Naive thymus-derived CD8-positive, alpha-beta T cell (primary cell): ENCODE results near the gene WDPCP. TPM values are rescaled to one million over a fixed set of nuclear protein-coding genes. Genes with fewer than 3 reads are reported as not detected.
"Not testable (repeated sequence)": the region's sequence is repeated elsewhere in the genome, so short reads cannot be mapped to it uniquely, and the experiment has no call there.

ENCODE experiments used
- ATAC-seq, 2 donors: fragments of 150-1000 bp; cut with Tn5 transposase in 1 of 2; sonication (Bioruptor Pico), chemical (Tn5 transposase) in 1 of 2; 1 replicate in 1 of 2; 2 replicates in 1 of 2; pipeline ENCODE4 v1.10.0; 2021; ENCODE audit warnings: mild to moderate bottlenecking in 2 of 2, moderate library complexity in 2 of 2
- POLR2A ChIA-PET: fragments of 350-600 bp; sonication (Branson Sonifier 250); formaldehyde crosslinking; loops from one replicate; lab custom pipeline; 2021; ENCODE audit warnings: antibody characterized with exemption; lab: Charles Lee
- DNase-seq, 10 donors: peaks; one replicate each; pipeline versions ENCODE4 v3.0.0 to v3.0.0-alpha.2; 2020 to 2022
- H3K27ac Mint-ChIP-seq, 10 donors: one replicate each; pipeline ENCODE4 v1.8.0; 2020 to 2022; ENCODE audit warnings: mild to moderate bottlenecking in 10 of 10, mixed read lengths in 10 of 10, moderate library complexity in 4 of 10, inconsistent platforms in 1 of 10
- H3K27me3 Mint-ChIP-seq, 5 donors: one replicate each; pipeline ENCODE4 v1.8.0; 2021 to 2022; ENCODE audit warnings: mixed read lengths in 5 of 5
- H3K36me3 Mint-ChIP-seq, 3 donors: one replicate each; pipeline ENCODE4 v1.8.0; 2020 to 2022; ENCODE audit warnings: mixed read lengths in 3 of 3, mild to moderate bottlenecking in 2 of 3, inconsistent platforms in 1 of 3
- H3K4me1 Mint-ChIP-seq, 4 donors: one replicate each; pipeline ENCODE4 v1.8.0; 2021 to 2022; ENCODE audit warnings: mixed read lengths in 4 of 4
- H3K4me3 Mint-ChIP-seq, 10 donors: one replicate each; pipeline ENCODE4 v1.8.0; 2020 to 2022; ENCODE audit warnings: mild to moderate bottlenecking in 10 of 10, mixed read lengths in 10 of 10, moderate library complexity in 6 of 10, inconsistent platforms in 1 of 10
- H3K9me3 Mint-ChIP-seq, 9 donors: one replicate each; pipeline ENCODE4 v1.8.0; 2020 to 2022; ENCODE audit warnings: mixed read lengths in 9 of 9, mild to moderate bottlenecking in 3 of 9, inconsistent platforms in 1 of 9, moderate library complexity in 1 of 9
- polyA plus RNA-seq, 3 donors: library from polyadenylated mRNA; unstranded; fragments of 300-500 nt; fragmentation: Illumina TruSeq; gene quantifications; one replicate each; pipeline ENCODE4 v1.2.3, GENCODE V29; 2021
- total RNA-seq, 8 experiments: library from RNA in 2 of 8; stranded (reverse) in 2 of 8; gene quantifications; one replicate each; pipeline ENCODE4 v1.2.3 and lab custom pipeline; 2021 to 2026

WDPCP gene
- total and polyA plus RNA-seq, 5 experiments from 2014 or later = 3.5 to 14.7 (median 7.9) TPM

DNA sequence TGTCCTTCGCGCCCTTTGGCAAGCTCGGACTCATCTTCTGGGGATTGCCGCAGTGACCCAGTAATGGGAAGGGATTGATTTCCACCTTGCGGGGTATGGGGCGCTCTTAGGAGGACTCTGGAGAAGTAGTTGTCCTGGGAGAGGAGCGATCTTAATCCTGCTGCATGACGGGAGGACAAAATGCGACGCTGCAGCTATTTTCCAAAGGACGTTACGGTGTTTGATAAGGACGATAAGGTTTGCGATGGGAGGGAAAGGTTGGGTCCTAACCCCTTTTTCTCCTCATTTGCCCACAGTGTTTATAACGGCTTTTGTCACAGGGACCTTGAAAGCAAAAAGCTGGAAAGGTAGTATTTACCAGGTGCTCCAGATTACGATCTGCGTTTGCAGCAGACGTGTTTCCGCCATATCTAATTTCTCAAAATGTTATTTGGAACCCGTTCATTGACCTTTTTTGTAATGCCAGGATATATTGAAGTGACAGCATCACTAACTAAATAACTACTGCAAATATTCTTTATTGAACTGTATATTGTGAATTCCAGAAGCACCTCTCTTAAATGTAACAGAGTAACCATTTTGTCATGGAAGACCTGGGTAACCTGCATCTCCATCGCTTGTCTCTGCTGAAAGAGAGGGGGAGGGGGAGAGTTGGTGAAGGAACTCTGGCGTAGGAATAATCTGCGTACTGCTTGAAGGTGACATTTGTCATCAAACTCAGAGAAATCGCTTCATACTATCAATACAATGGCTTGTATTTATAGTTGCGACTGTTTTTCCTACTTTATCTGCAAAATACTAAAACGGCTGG, 1.1 kb upstream of the WDPCP start:
- Mint-ChIP-seq H3K27me3 (no peaks in the 10 kb centered on the region), H3K9me3 (no peaks in the 10 kb centered on the region), H3K4me1 (peaks cover 22 to 59% (median 51%) of the 10 kb centered on the region in 4 donors), H3K36me3 (peaks cover 0 to 24% (median 3%) of the 10 kb centered on the region in 3 donors), H3K4me3 (peak overlapping the region; percentile 91 to 98 (median 94)), H3K27ac (peak overlapping the region; percentile 93 to 99 (median 96))
- ATAC-seq = no peak
- POLR2A ChIA-PET = interaction anchor here (0.7 to 1.8 kb wide), 7 partner anchors 11 to 1825 kb away, joined by 3 to 23 read pairs (median 4); partner anchors contain the start of genes ACTR2, RAB1A and UGP2
- DNase-seq = no peak

DNA sequence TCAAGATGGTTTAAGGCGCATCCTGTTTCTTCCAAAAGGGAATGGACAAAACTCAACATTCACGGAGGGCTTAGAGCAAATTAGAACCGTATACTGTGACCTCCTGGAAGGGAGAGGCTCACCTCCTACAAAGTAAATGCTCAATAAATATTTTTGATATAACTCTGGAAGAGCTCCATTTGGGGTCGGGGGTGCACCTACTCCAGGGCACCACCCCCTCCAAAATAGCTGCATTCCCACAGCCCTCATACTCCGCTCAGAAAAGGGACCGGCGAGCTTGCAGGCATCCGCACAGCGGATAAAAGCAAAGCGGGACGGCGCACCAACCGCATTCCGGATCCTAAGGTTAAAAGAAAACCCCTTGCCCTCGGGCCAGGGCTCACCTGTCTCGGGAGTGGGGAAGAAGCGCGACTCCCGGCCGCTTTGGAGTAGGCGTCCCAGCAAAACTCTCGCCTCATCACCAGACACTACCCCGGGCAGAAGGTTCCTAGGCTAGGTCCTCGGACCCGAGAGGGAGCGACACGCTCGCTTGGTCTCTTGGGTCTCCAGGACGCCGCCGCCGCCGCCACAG, 378 bp downstream of the WDPCP start:
- peak overlapping the region; percentile 93 to 99 (median 96) for H3K27ac Mint-ChIP-seq
- no peaks in the 10 kb centered on the region for H3K27me3 Mint-ChIP-seq
- ATAC-seq = no peak
- POLR2A ChIA-PET = interaction anchor here (0.6 to 1.8 kb wide), 8 partner anchors 10 to 1824 kb away, joined by 3 to 23 read pairs (median 4); partner anchors contain the start of genes ACTR2 and UGP2
- H3K4me3 Mint-ChIP-seq = peak overlapping the region; percentile 91 to 98 (median 94)
- no peaks in the 10 kb centered on the region for H3K9me3 Mint-ChIP-seq
- H3K36me3 Mint-ChIP-seq = peaks cover 0 to 10% (median 3%) of the 10 kb centered on the region in 3 donors
- H3K4me1 Mint-ChIP-seq = peaks cover 22 to 52% (median 46%) of the 10 kb centered on the region in 4 donors
- DNase-seq = peak in 1 of 10 donors; percentile 2

DNA sequence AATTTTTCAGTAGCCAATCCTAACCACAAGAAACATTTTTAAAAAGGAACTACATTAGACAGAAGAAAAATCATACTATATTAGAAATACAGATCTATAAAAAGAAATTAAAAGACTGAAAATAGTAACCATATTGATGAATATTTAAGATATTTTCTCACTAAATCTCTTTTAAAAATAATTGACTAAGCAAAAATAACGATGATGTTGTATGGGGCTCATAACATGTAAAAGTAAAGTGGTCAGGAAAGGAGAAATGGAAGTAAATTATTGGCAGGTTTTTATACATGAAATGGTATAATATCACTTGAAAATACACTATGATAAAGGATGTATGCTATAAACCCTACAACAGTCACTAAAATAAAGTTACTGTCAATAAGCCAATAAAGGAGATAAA, 5.4 kb downstream of the WDPCP start:
- Mint-ChIP-seq H3K36me3 (peaks cover 0 to 7% (median 0%) of the 10 kb centered on the region in 3 donors), H3K27me3 (no peaks in the 10 kb centered on the region), H3K27ac (no peak overlapping the region), H3K9me3 (no peaks in the 10 kb centered on the region), H3K4me1 (peaks cover 19 to 49% (median 32%) of the 10 kb centered on the region in 4 donors), H3K4me3 (no peak overlapping the region)
- DNase-seq = no peak
- ATAC-seq = no peak
- POLR2A ChIA-PET = no interaction called here

DNA sequence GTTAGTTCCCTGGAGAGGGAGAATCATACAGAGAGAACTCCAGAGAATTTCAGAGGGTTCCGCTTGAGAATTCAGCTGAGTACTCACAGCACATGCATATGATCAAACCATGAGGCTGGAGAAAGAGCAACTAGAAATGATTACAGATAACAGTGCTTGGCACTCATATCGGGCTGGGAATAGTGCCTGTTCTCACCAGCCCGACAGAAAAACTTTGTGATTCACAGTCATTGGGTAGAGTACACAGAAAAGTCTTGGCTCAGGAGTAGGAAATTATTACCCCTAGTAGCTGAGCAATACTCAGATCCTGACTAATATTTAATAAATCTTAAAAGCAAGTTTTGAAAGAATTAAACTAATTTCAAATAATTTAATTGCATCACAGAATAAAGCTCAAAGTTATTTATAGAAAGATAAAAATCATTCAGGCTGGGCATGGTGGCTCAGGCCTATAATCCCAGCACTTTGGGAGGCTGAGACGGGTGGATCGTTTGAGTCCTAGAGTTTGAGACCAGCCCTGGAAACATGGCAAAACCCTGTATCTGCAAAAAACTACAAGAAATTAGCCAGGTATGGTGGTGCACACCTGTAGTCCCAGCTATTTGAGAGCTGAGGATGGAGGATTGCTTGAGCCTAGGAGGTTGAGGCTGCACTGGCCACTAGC, 6.8 kb downstream of the WDPCP start:
- H3K9me3 Mint-ChIP-seq = no peaks in the 10 kb centered on the region
- H3K36me3 Mint-ChIP-seq = peaks cover 0 to 7% (median 0%) of the 10 kb centered on the region in 3 donors
- POLR2A ChIA-PET = no interaction called here
- no peak overlapping the region for H3K4me3 Mint-ChIP-seq
- peaks cover 6 to 35% (median 20%) of the 10 kb centered on the region in 4 donors for H3K4me1 Mint-ChIP-seq
- DNase-seq (no peak), ATAC-seq (no peak)
- no peak overlapping the region for H3K27ac Mint-ChIP-seq
- H3K27me3 Mint-ChIP-seq = no peaks in the 10 kb centered on the region

DNA sequence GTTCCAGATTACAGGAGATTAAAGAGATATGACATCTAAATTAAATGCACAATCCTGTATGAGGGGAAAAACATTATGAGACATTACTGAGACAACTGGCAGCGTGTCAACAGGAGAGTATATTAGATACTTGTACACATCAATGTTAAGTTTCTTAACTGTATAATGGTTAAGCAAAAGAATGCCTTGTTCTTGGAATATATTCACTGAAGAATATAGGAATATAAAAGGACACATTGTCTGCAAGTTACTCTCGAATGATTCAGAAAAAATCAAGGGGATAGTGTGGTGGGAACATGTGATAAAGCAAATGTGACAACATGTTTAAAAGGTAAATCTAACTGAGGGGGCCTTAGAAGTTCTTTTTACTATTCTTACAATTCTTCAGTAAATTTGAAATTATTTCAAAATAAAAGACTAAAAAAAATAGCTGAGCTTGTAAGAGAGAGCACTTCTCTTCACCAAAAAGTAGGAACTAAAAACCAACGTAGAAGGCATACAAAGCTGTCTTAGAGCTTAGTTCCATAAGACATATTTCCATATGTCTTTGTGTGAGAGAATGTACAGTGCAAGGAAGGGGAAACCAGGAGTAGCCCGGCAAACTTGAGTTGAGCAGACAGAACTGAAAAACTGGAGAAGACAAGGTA, 7.5 kb downstream of the WDPCP start:
- Mint-ChIP-seq H3K4me1 (peaks cover 6 to 32% (median 20%) of the 10 kb centered on the region in 4 donors), H3K27ac (no peak overlapping the region), H3K9me3 (no peaks in the 10 kb centered on the region), H3K36me3 (peaks cover 0 to 7% (median 0%) of the 10 kb centered on the region in 3 donors), H3K27me3 (no peaks in the 10 kb centered on the region), H3K4me3 (no peak overlapping the region)
- POLR2A ChIA-PET = no interaction called here
- no peak for DNase-seq
- no peak for ATAC-seq

DNA sequence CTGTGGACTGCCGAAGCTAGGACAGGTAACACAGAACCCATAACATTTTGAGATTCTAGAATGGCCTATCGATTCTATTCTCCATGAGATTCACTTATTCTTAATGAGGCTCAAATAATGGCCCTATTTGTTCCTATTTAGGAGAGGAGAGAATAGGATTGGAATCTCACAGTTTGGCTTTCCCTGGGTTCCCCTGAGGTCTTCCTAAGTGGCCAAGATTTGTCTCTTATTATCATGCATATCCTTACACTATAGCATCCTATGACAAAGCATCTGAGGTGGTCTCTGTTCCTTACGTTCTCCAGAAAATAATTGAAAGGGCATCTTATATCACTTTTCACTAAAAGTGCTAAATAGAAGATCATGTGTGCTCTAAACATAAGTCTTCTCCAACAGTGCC, 9.5 kb downstream of the WDPCP start:
- Mint-ChIP-seq H3K27me3 (no peaks in the 10 kb centered on the region), H3K9me3 (peaks cover 0 to 8% (median 6%) of the 10 kb centered on the region in 9 donors), H3K27ac (no peak overlapping the region), H3K4me3 (no peak overlapping the region), H3K4me1 (peaks cover 6 to 32% (median 20%) of the 10 kb centered on the region in 4 donors), H3K36me3 (peaks cover 0 to 11% (median 4%) of the 10 kb centered on the region in 3 donors)
- POLR2A ChIA-PET = no interaction called here
- DNase-seq = no peak
- no peak for ATAC-seq

DNA sequence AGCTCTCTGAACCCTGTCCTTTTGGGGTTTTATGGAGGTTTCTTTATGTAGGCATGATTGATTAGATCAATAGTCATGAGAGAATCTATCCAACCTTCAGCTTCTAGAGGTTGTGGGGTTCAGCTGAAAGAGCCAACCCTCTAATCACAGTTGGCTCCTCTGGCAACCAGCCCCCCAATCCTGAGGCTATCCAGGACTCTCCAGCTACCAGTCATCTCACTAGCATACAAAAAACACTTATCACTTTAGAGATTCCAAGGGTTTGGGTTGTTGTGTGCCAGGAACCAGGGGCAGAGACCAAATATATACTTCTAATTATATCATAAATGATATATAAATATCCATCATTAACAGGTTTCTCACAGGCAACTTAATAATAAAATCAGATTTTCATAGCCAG, 11.7 kb downstream of the WDPCP start:
- POLR2A ChIA-PET = interaction anchor here (1.1 kb wide), 1 partner anchor 12 kb away, joined by 3 read pairs; the partner anchor contains the start of gene WDPCP
- H3K9me3 Mint-ChIP-seq = peaks cover 0 to 12% (median 8%) of the 10 kb centered on the region in 9 donors
- no peak overlapping the region for H3K4me3 Mint-ChIP-seq
- H3K4me1 Mint-ChIP-seq = peaks cover 2 to 25% (median 16%) of the 10 kb centered on the region in 4 donors
- DNase-seq (no peak), ATAC-seq (no peak)
- H3K27me3 Mint-ChIP-seq = no peaks in the 10 kb centered on the region
- peaks cover under 1 to 13% (median 9%) of the 10 kb centered on the region in 3 donors for H3K36me3 Mint-ChIP-seq
- no peak overlapping the region for H3K27ac Mint-ChIP-seq

DNA sequence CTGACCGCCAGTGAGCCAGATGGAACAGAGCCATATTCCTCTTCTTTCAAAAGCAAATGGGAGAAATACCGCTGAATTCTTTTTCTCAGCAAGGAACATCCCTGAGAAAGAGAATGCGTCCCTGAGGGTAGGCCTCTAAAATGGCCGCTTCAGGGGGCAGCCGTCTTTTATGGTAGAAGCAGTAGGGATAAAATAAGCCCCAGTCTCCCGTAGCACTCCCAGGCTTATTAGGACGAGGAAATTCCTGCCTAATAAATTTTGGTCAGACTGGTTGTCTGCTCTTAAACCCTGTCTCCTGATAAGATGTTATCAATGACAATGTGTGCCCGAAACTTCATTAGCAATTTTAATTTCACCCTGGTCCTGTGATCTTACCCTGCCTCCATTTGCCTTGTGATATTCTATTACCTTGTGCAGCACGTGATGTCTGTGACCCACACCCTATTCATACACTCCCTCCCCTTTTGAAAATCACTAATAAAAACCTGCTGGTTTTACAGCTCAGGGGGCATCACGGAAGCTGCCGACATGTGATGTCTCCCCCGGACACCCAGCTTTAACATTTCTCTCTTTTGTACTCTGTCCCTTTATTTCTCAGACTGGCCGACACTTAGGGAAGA, 14.4 kb downstream of the WDPCP start:
- H3K4me3 Mint-ChIP-seq, ATAC-seq, H3K4me1 Mint-ChIP-seq, H3K27me3 Mint-ChIP-seq, POLR2A ChIA-PET, DNase-seq, H3K27ac Mint-ChIP-seq: not testable (repeated sequence)
- Mint-ChIP-seq H3K9me3 (peaks cover 3 to 28% (median 9%) of the 10 kb centered on the region in 9 donors), H3K36me3 (peaks cover 6 to 28% (median 26%) of the 10 kb centered on the region in 3 donors)

DNA sequence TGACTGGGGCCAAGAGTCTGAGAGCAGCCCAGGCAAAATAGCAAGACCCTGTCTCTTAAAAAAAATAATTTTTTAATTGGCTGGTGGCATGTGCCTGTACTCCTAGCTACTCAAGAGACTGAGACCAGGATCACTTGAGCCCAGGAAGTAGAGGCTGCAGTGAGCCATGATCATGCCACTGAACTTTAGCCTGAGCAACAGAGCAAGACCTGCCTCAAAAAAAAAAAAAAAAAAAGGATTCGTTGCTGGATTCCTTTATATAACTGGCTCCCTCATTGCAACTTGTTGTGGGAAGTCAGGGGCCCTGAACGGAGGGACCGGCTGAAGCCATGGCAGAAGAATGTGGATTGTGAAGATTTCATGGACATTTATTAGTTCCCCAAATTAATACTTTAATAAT, 15.3 kb downstream of the WDPCP start:
- POLR2A ChIA-PET, H3K27ac Mint-ChIP-seq, DNase-seq, ATAC-seq, H3K27me3 Mint-ChIP-seq, H3K4me3 Mint-ChIP-seq, H3K4me1 Mint-ChIP-seq: not testable (repeated sequence)
- Mint-ChIP-seq H3K36me3 (peaks cover 12 to 36% (median 34%) of the 10 kb centered on the region in 3 donors), H3K9me3 (peaks cover 5 to 36% (median 15%) of the 10 kb centered on the region in 9 donors)

DNA sequence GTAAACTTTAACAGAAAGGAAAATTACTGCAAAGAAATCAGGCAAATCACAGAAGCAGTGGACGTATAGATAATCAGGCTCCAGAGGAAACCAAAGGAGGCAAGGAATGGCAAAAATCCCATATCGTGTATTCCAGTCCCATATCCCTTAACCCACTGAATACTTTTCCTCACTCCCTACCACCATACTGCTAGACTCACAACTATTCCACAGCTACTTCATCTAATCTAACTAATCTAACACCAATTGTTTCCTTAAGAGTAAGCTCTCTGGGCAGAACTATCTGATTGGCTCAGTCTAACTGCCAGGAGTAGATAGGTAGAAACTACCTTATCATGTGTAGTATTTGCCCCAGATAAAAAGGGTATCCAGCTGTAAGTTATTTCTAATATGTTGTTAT, 16.3 kb downstream of the WDPCP start:
- H3K27me3 Mint-ChIP-seq = no peaks in the 10 kb centered on the region
- peaks cover 12 to 44% (median 42%) of the 10 kb centered on the region in 3 donors for H3K36me3 Mint-ChIP-seq
- ATAC-seq (no peak), DNase-seq (no peak)
- H3K4me1 Mint-ChIP-seq = peaks cover 0 to 2% (median 0%) of the 10 kb centered on the region in 4 donors
- no peak overlapping the region for H3K27ac Mint-ChIP-seq
- H3K4me3 Mint-ChIP-seq = no peak overlapping the region
- H3K9me3 Mint-ChIP-seq = peaks cover 8 to 46% (median 26%) of the 10 kb centered on the region in 9 donors
- POLR2A ChIA-PET = no interaction called here

DNA sequence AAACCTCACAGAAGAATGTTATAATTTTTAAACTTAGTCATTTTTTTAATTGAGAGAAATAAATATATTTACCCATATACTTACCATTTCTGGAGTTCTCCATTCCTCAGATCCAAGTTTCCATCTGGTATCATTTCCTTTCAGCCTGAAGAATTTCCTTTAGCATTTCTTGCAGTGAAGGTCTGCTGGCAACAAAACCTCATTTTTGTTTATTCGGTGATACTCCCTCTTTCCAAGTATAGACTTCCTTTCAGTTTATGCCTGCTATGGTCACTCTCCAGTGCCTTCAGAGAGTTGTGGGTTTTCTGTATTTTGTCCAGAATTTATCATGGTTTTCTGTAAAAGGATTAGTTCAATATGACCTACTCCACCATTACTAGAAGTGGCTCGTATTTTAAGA, 17.0 kb downstream of the WDPCP start:
- Mint-ChIP-seq H3K4me1 (peaks cover 0 to 2% (median 0%) of the 10 kb centered on the region in 4 donors), H3K27me3 (no peaks in the 10 kb centered on the region), H3K27ac (no peak overlapping the region), H3K9me3 (peaks cover 8 to 53% (median 26%) of the 10 kb centered on the region in 9 donors), H3K36me3 (peaks cover 12 to 48% (median 44%) of the 10 kb centered on the region in 3 donors), H3K4me3 (no peak overlapping the region)
- no peak for DNase-seq
- no peak for ATAC-seq
- POLR2A ChIA-PET = no interaction called here

DNA sequence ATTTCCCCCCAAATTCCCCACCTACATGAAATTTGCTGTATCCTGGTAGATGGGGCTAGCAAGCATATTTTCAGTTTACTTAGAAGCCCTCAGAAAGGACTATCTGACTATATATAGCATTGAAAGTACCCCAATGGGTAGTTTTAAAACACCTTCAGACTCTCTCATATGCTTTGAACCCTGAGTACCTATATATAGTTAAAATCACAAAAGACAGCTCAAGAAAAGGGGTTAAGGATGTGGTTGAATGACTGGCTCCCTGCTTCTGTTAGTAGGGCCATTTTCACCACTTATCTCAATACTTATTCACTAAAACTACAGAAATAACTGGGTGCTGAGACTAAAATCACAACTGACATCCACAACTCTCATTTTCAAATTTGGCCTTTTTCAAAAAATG, 18.5 kb downstream of the WDPCP start:
- Mint-ChIP-seq H3K4me3 (no peak overlapping the region), H3K9me3 (peaks cover 9 to 61% (median 26%) of the 10 kb centered on the region in 9 donors), H3K4me1 (no peaks in the 10 kb centered on the region), H3K36me3 (peaks cover 15 to 55% (median 48%) of the 10 kb centered on the region in 3 donors), H3K27ac (no peak overlapping the region), H3K27me3 (no peaks in the 10 kb centered on the region)
- DNase-seq = no peak
- POLR2A ChIA-PET = no interaction called here
- ATAC-seq = no peak
